ENCODE data around the gene DNAJC5.
"Not testable (repeated sequence)": the region's sequence is repeated elsewhere in the genome, so short reads cannot be mapped to it uniquely, and the experiment has no call there.

DNAJC5 gene

DNA sequence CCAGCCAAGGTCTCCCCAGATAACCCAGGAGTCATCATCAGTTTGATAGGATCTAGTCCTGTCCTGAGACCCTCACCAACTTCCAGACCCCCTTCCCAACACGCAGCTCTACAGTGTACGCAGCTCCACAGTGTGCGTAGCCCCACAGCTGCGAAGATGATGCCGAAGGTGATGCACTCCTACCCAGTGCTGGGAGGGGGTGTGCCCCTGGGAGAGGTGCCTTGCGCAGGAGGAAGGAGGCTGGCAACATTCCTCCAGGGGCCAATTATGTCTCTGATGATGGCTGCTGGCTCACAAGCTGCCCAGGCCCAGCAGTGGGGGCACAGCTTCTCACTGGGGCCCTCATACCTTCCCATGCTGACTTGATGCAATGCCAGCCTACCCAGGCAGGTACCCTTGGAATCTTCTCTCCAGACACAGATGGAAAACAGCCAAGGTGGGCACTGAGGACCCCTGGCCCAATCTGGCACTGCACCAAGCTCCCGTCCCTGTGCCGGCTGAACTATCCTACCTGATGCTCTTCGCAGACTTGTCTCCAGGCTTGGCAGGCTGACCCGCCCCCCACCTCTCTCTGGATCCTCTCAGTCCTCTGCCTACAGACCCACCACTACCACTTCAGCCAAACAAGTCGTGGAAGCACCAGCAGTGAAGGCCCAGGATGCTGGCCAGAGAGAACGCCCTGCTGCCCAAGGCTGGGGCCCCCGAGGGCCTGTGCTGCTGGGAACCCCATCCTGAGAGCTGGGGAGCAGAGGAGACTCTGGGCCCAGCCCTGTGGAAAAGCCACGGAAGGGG lies 73.4 kb downstream of the DNAJC5 start:
- no peak for DNase-seq (ENCODE audit: low read depth)

DNA sequence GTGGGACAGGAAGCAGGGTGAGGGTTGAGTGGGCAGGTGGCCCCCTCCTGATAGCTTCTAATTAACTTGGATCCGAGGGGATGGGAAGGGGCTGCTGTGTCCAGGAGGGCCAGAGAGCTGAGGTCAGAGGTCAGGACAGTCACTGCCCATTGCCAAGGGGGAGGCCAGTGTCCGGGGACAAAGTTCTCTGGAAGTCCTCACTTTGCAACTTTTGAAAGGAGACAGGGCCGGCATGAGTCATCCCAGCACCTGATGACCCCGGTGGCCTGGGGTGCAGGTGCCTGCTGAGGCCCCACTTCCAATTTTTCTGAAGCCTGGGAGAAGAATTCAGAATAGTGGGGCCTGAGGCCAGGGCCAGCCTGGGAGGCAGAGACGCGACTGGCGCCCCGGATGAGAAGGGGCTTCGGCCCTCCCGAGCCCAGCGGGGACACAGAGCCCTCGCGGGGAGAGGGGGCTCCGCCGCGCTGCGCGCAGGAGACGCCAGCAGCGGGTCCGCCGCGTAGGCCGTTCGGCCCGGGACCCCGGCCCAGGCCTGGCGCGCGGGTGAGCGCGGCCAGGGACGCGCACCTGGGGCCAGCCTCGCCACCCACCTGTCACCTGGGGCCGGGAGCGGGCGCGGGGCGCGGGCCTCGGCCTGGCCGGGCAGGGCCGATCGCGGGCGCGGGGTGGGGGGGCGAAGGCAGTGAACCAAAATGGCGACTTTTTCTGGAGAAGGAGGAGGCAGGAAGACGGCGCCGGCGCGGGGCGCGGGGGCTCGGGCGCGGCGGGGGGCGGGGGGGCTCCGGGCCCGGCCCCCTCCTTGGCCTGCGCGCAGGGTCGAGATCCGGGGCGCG lies 74.2 kb downstream of the DNAJC5 start:
- DNase-seq (ENCODE audit: low read depth), result no peak

DNA sequence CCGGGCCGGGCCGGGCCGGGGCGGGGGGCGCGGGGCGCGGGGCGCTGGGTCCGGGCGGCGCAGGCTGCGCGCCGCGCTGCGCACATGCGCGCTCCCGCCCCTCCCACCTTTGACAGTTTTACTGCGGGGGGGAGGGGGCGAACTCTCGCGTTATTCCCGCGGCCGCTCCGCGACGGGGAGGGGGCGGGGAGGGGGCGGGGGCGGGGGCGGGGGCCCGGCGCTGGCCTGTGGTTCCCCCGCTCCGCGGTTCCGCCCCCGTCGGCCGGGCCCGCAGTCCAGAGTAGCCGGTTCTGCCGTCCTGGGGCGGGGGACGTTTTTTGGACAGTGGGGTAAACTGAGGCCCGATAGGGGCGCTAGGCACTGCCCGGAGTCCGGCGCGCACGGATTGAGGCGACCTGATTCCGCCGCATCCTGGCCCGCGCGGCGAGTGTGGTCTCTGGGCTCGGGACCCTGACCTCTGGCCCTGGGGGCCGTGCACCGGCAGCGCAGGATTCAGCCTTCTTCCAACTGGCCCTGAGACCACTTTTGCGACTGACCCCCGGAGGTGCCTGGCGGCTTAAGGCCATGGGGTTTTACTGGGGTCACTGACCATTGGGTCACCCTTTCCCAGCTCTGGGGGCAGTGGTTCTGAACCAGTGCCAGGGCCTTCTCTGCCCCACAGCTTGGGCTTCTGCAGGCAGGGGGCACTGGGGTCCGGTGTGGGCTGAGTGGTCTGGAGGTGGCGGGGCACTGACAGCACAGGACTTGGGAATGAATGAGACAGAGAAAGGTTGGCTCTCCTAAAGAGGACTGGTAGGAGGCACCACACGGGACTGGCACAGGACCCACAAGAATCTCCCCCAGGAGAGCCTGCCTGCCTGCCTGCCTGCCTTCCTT lies 75.2 kb downstream of the DNAJC5 start, which contains the start of gene ZNF512B:
Gene ZNF512B, minus strand, starts transcription at position 93 of the 876 bp plus-strand sequence. CDS start 1,980 bp downstream, outside the sequence.
- DNase-seq (ENCODE audit: low read depth), result no peak

DNA sequence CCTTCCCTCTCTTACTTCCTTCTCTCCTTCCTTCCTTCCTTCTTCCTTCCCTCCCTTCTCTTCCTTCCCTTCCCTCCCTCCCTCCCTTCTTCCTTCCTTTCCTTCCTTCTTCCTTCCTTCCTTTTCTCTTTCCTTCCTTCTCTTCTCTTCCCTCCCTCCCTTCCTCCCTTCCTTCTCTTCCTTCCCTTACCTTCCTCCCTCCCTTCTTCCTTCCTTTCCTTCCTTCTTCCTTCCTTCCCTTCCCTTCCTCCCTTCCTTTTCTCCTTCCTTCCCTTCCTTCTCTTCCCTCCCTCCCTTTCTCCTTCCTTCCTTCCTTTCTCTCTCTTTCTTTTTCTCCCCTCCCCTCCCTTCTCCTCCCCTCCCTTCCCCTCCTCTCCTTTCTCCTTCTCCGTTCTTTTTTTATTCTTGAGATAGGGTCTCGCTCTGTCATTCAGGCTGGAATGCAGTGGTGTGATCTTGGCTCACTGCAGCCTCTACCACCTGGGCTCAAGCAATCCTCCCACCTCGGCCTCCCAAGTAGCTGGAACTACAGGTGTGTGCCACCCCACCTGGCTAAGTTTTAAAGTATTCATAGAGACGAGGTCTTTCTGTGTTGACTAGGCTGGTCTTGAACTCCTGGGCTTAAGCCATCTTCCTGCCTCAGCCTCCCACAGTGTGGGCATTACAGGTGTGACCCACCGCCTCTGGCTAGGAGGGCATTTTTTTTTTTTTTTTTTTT lies 75.9 kb downstream of the DNAJC5 start:
- DNase-seq (ENCODE audit: low read depth), result no peak

DNA sequence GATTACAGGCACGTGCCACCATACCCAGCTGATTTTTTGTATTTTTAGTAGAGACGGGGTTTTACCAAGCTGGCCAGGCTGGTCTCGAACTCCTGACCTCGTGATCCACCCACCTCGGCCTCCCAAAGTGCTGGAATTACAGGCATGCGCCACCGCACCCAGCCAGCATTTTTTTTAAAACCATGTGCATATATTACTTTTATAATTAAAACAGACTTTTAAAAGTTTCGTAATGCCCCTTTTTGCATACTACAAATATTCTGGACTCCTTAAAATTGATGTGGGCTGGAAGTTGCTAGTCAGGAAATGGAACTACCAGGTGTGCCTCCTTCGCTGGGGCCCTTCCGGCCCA lies 77.0 kb downstream of the DNAJC5 start:
- not testable (repeated sequence) for DNase-seq (ENCODE audit: low read depth)

DNA sequence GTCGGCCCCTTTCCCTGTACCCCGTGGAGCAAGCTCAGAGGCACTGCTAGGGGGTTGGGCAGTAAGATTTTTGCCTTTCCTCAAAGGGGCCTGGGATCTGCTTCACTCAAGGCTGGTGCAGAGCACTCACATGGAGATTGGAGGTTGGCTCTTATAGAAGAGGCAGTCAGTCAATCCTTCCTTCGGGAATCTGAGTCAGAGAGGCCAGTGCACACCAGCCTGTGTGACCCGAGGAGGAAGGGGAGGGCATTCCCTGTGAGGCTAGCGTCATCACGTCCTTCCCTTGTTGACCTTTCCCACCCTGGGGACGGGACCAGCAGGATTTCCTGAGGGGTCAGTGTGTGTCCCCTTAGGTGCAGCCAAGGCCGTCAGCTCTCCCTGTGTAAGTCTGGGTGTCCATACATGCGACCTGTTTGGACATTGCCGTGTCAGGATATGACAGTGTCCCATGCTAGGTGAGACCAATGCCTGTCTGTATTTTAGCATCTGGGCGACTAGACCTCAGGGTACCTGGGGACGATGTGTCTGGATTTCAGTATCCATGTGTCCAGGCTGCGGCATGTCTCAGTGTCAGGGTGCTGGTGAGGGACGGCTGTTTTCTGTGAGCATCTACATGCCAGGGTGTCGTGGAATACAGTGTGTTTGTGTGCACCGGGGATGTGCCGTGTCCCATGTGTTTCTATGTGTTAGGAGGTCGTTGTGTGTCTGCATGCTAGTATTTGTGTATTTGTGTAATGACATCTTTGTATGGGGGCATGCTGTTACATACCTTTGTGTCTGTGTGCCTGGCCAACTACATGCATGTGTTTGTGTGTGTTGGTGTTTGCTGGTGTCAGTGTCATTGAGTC lies 77.6 kb downstream of the DNAJC5 start:
- no peak for DNase-seq (ENCODE audit: low read depth)

DNA sequence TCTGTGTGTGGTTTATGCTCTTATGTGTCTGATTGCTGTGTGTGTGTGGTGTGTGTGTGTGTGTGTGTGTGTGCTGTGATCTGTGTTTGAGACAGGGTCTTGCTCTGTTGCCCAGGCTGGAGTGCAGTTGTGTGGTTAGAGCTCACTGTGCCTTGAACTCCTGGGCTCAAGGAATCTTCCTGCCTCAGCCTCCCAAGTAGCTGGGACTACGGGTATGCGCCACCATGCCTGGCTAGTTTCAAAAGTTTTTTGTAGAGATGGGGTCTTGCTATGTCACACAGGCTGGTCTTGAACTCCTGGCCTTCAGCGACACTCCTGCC lies 78.2 kb downstream of the DNAJC5 start:
- DNase-seq (ENCODE audit: low read depth), result no peak

DNA sequence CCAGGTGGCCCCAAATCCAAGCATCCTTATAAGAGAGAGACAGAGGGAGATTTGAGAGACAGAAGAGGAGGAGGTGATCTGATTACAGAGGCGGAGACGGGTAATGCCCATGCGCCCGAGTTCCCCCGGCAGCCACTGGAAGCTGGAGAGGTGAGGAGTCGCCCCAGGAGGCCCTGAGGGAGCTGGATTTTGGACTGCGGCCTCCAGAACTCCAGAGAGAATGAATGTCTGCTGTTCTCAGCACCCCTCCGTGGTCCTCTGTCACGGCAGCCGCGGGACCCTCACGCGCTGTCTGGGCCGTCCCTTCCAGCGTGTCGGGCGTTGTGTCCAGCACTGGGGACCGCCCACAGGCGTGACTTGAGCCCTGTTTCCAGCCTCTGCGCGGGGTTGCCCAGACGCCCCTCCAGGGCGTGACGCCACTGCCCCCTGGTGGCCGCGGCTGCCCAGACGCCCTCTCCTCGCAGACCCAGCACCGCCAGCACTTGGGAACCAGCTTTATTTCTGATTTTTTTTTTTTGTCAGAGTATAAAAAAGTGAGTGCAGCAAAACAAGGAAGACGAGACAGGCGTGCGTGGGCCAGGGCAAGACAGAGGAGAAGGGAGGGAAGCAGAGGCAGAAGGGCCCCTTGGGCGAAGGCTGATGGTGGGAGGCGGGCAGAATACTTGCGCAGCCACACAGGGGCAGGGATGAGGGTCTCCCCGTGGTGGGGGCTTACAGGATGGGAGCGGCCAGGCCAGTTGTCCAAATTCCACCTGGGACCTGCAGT lies 78.9 kb downstream of the DNAJC5 start:
- DNase-seq (ENCODE audit: low read depth), result no peak

DNA sequence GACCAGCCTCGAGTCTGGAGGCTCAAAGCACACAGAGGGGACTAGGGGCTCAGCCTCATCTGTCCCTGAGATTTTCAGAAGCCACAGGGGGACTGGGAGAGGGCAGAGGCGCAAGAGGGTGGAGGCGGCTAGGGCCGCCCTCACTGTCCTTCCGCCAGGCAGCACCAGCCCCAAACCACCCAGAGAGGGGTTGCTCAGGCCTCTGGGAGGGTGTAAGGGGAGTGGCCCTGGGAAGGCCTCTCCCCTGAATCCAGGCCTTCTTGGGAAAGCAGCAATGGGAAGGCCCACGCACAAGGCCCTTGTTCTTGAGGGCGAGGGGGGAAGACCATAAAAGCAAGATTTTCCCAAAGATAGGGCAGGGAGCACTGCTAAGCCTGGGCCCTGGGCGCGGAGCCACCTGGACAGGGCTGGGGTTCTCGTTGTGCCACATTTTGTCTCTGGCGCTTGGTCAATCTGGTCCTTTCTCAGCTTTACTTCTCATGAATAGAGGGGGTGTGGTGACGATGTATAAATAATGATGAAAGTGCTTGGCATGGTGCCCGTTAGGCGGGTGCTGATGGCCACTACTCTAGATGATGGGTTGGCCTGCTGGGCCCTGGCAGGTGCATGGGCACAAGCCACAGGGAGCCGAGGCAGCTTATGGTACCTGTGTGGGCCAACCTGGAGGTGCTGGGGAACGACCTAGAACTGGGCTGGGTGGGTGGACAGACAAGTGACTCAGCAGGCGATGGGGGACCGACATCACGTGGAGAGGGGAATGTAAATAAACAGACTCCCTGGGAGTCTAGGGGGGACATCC lies 79.7 kb downstream of the DNAJC5 start:
- no peak for DNase-seq (ENCODE audit: low read depth)

DNA sequence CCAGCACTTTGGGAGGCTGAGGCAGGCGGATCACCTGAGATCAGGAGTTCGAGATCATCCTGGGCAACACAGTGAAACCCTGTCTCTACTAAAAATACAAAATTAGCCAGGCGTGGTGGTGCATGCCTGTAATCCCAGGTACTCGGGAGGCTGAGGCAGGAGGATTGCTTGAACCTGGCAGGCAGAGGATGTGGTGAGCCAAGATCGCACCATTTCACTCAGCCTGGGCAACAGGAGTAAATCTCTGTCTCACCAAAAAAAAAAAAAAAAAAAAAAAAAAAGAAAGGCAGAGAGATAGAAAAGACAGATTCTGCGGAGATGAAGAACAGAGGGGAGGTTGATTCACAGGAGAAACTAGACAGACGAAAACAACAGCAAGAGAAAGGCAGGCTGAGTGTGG lies 81.6 kb downstream of the DNAJC5 start:
- not testable (repeated sequence) for DNase-seq (ENCODE audit: low read depth)

DNA sequence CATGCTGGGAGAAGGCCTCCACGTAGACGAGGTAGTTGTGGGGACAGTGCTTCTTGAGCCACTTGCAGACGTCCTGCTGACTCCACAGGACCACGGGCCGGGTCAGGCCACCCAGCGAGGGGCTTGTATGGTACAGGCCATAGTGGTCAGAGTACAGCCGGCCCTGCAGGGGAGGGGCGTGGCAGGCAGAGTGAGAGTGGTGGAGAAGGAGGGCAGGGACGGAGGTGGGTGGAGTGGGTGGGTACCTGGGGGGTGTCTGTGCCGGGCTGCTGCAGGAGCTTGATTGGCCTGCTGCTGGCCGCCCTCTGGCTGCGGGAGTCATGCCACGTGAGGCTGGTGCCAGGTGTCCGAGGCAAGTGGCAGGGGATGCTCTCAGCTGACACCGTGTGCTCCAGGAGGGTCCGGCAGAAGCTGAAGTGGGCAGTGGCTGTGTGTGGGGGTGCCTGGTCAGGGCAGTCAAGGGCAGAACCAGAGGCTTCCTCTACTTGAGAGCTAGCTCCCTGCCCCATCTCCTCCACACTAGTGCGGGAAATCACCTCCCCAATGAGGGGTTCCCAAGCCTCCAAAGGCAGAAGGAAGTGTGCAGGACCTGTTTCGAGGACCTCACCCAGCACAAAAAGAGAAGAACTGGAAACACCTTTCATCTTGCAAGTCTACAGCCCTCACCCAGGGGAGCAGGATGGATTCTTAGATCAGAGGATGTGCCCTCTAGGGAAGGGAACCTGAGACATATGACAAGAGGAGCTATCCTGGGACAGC lies 82.2 kb downstream of the DNAJC5 start:
- DNase-seq (ENCODE audit: low read depth), result no peak

DNA sequence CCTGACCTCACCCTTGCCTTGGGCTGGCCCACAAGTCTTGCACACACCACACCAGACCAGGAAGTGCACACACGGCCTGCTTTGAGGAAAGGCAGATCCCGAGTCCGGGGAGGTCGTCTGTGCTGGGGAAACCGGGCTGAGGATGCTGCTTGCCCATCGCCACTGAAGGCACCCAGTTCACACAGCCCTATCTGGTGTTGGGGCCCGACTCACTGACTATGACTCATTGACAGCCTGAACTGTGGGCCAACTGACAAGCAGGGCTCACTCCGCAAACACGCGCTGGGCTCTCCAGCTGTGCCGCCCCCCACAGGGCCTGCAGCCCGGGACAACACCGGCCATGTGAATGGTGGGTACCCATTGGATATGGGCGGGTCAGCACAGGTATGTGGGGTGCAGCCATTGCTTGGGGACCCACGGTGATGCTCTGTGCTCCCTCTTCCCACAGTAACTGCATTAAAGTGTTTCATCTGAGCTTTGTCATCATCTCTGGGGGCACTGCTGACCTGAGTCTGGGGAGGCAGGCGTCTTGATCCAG lies 82.9 kb downstream of the DNAJC5 start:
- no peak for DNase-seq (ENCODE audit: low read depth)

DNA sequence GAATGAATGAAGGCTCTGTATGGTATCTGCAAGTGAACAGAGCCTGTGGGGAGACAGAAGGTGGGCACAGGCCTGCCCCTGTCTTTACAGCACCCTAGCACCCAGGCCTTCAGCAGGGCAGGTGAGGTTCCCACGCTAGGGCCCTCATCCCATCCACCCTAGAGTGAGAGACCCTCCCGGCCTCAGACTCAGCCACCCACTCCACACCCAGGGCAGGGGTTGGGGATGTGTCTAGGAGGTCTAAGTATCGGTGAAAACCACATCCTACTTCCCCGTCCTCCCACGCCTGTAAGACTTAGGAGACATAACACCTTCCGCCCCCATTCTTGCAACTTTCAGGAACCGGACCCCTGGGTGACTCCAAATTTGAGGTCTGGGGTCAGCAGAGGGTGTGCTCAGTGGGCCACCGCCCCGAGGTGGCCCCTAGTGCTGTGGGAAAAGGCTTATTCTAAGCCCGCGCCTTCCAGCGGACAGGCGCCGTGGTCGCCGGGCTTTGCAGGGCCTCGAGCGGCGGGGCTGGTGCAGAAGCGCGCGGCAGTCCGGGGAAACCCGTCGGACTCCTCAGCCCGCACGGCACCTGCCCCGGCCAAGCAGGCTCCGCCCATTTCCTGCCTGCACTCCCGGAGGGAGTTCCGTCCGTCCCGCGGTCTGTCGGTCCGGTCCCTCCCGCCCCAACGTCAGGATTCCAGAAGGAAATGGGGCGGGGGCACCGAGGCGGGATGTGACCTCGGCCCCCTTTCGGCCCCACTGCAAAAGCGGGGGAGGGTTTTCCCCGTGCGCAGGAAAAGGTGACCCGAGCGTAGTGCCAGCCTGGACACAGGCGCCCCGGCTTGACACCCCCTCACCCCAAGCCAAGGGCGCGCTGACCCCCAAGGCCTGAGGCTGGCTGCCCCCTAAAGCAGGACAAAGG lies 83.6 kb downstream of the DNAJC5 start:
- DNase-seq (ENCODE audit: low read depth), result no peak

DNA sequence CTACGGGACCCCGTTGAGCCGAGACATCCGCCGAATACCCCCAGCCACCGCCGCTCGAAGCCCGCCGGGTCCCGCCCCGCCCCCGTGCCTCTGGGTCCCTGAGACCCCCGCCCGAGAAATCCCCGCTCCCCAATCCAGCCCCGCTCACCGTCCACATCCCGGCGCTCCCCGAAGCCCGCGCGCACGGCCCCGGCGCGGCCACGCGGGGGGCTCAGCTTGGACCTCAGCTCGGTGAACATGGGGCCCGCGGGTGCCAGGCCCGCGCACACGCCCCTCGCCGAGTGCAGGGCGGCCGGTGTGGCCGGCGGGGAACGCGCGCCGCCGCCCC lies 84.3 kb downstream of the DNAJC5 start:
- DNase-seq (ENCODE audit: low read depth), result no peak

DNA sequence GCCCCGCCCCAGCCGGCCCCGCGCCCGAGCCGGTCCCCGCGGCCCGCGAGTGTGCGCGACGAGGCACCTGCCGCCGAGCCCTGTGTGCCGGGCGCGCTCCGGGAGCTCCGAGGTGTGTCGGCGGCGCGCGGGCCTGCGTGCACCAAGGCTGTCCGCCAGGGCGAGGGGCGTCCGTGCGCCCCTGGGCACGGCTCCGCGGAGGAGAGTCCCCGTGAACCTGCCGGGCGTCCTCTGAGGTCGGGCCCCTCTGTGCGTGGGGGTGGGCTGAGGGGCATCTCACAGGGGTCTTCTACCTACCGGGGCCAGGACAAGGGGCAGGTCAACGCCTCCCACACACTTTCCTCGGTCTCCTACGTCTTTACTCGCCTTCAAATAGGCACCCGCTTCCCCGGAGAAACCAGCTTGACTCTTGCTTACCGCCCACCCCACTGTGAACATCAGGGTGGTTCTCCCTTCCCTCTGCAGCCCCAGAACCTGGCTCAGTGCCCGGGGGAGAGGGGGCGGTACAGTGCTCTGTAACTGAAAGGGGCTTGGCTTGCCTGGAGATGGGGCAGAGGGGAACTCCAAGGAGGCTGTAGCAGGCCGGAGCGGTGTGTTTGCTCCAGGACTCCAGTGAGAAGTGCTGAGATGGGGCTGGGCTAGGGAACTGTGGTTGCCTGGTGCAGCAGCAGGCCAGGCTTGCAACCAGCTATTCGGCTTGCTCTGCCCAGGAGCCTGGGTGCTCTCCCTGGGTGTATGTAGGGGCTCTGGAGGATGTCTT lies 84.8 kb downstream of the DNAJC5 start, which contains the start of gene SAMD10:
Gene SAMD10, minus strand, starts transcription at position 86 of the 760 bp plus-strand sequence. CDS start 175 bp downstream, outside the sequence.
- no peak for DNase-seq (ENCODE audit: low read depth)

DNA sequence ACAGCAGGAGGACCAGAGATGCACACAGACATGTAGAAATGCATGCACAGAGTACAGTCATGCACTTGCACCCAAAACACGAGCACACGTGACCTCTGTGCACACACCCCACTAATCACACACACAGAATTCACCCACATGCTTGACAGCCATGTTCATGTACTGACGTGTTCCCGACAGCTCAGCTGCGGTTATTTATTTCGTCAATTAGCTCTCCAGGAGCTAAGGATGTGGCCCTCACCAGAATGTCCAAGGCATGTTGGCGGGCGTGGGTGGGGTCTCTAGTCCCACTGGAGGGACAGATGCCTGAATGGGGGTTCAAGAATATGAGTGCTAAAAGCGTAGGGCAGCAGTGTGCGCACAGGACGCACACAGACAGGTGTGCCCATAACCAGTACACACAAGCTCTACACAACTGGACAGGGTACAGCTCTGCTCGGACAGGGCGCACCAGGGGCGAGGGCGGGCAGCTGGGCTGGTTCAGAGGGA lies 85.4 kb downstream of the DNAJC5 start:
- no peak for DNase-seq (ENCODE audit: low read depth)
